CD4-positive, alpha-beta T cell (primary cell): Measurements from ENCODE around the gene INSYN2B. TPM values are rescaled to one million over a fixed set of nuclear protein-coding genes. Genes with fewer than 3 reads are reported as not detected.

Experiments
- ATAC-seq: fragments of 200-7000 bp; cut with Tn5 transposase; one replicate; pipeline ENCODE4 v1.10.0; 2022; ENCODE audit warnings: mild to moderate bottlenecking; ENCODE audit not compliant: poor library complexity
- CTCF ChIA-PET: fragments of 350-600 bp; sonication (Branson Sonifier 250); formaldehyde crosslinking; loops from one replicate; lab custom pipeline; 2021; ENCODE audit warnings: antibody characterized with exemption, inconsistent platforms; lab: Charles Lee
- POLR2A ChIA-PET: fragments of 350-600 bp; sonication (Branson Sonifier 250); formaldehyde crosslinking; loops from one replicate; lab custom pipeline; 2021; ENCODE audit warnings: antibody characterized with exemption, inconsistent platforms; lab: Charles Lee
- DNase-seq, 14 experiments: peaks; one replicate each; pipeline ENCODE4 v3.0.0-alpha.2; 2013 to 2020; ENCODE audit warnings: mixed read lengths in 2 of 14
- H3K27ac ChIP-seq, 2 donors: one replicate each; pipeline versions ENCODE4 v1.5.1 to v1.7.0; 2013; ENCODE audit warnings: low read length in 2 of 2, low read depth in 1 of 2, mild to moderate bottlenecking in 1 of 2
- H3K27me3 ChIP-seq, 2 experiments: 1 replicate in 1 of 2; 2 replicates in 1 of 2; pipeline versions ENCODE4 v1.6.1 to v1.7.0; 2013; ENCODE audit warnings: low read length in 2 of 2, control low read depth in 1 of 2, mild to moderate bottlenecking in 1 of 2, moderate library complexity in 1 of 2; ENCODE audit not compliant: insufficient read depth in 2 of 2, control insufficient read depth in 1 of 2
- H3K36me3 ChIP-seq: one replicate; pipeline ENCODE4 v1.6.1; 2013; ENCODE audit warnings: low read length, control low read depth; ENCODE audit not compliant: insufficient read depth
- H3K4me1 ChIP-seq: one replicate; pipeline ENCODE4 v1.6.1; 2013; ENCODE audit warnings: low read length, control low read depth; ENCODE audit not compliant: insufficient read depth
- H3K4me3 ChIP-seq: one replicate; pipeline ENCODE4 v1.5.1; 2013; ENCODE audit warnings: mild to moderate bottlenecking, low read length, moderate library complexity
- H3K9me3 ChIP-seq, 2 experiments: 1 replicate in 1 of 2; 2 replicates in 1 of 2; pipeline versions ENCODE4 v1.6.1 to v1.7.0; 2013; ENCODE audit warnings: low read length in 2 of 2, mild to moderate bottlenecking in 2 of 2, control low read depth in 1 of 2, moderate library complexity in 1 of 2; ENCODE audit not compliant: control insufficient read depth in 1 of 2, insufficient read depth in 1 of 2
- H3K27ac Mint-ChIP-seq: one replicate; pipeline ENCODE4 v1.8.0; 2020; ENCODE audit warnings: mixed read lengths
- H3K27me3 Mint-ChIP-seq: one replicate; pipeline ENCODE4 v1.8.0; 2021; ENCODE audit warnings: mixed read lengths
- H3K36me3 Mint-ChIP-seq: one replicate; pipeline ENCODE4 v1.8.0; 2021; ENCODE audit warnings: low read depth, mixed read lengths
- H3K4me1 Mint-ChIP-seq: one replicate; pipeline ENCODE4 v1.8.0; 2021; ENCODE audit warnings: low read depth, mixed read lengths
- H3K4me3 Mint-ChIP-seq: one replicate; pipeline ENCODE4 v1.8.0; 2020; ENCODE audit warnings: mild to moderate bottlenecking, mixed read lengths
- H3K9me3 Mint-ChIP-seq: one replicate; pipeline ENCODE4 v1.8.0; 2020; ENCODE audit warnings: mixed read lengths
- intact Hi-C, 2 experiments: fragments of 100-400 bp; cut with DNase I in 1 of 2; cut with micrococcal nuclease in 1 of 2; formaldehyde crosslinking; loops; one replicate each; pipeline versions ENCODE4 v1.15.1 to v1.9.0; 2023 to 2025; cut with DNase I, micrococcal nuclease
- total RNA-seq, 174 experiments: library from RNA in 2 of 174; stranded (reverse) in 2 of 174; gene quantifications; one replicate each; pipeline ENCODE4 v1.2.3 and lab custom pipeline; 2021 to 2026
- TF ChIP-seq, protein P1 (sequence below): fragments of 200-600 bp; IDR thresholded peaks from one replicate; pipeline ENCODE4 v1.8.0; 2022; ENCODE audit warnings: antibody characterized with exemption, mild to moderate bottlenecking

The INSYN2B gene
- total RNA-seq, 2 experiments from 2014 or later: not detected

DNA sequence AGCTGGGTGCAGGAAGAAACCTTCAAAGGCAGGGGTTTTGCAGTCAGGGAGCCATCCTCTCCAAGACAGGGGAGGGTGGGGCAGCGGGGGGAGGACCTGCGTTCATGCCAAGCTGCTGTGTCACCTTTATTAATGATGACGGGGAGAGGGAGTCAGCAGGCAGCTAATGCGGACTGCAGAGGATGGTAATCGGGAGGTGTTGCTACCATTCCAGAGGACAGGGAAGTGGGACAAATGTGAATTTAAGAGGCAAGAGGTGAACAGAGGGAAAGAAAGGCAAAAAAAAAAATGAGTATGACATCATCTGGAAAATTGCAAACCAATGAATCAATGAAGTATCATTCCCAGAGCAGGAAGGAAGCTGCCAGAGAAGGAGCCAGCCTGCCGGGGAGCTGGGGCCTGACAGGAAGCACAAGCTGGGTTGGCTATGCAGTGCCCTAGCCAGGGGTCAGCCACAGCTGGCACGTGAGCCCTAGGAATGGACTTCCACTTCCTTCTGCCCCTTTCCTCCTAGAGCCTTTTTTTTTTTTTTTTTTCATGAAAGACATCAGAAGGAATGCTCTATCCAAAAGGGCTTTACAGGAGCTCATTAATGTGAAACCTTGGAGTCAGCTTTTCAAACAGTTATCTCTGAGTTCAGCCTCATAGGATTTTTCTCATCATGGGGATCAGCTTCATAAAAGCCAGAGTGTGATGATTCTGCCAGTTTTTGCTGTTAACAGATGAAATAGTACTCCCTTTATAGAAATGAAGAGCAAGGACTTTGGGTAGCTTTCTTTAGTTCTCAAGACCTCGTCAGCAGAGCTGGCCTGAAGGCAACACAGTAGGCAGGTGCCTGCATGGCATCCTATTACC lies 9.2 kb downstream of the INSYN2B start:
- POLR2A ChIA-PET: interaction anchor here (0.7 kb wide), 1 partner anchor 55 kb away, joined by 3 read pairs; no protein-coding TSS in a partner anchor
- no peak overlapping the region for H3K27ac ChIP-seq
- no peak overlapping the region for H3K4me3 ChIP-seq
- H3K4me1 ChIP-seq: no peaks in the 10 kb centered on the region
- CTCF ChIA-PET: no interaction called here
- no peak for ATAC-seq
- Mint-ChIP-seq H3K27me3 (no peaks in the 10 kb centered on the region), H3K4me3 (no peak overlapping the region), H3K4me1 (peaks cover 4% of the 10 kb centered on the region), H3K9me3 (no peaks in the 10 kb centered on the region), H3K36me3 (peaks cover 50% of the 10 kb centered on the region), H3K27ac (no peak overlapping the region)
- no peaks in the 10 kb centered on the region for H3K27me3 ChIP-seq
- peaks cover 19% of the 10 kb centered on the region for H3K36me3 ChIP-seq
- TF ChIP-seq, protein P1, sequence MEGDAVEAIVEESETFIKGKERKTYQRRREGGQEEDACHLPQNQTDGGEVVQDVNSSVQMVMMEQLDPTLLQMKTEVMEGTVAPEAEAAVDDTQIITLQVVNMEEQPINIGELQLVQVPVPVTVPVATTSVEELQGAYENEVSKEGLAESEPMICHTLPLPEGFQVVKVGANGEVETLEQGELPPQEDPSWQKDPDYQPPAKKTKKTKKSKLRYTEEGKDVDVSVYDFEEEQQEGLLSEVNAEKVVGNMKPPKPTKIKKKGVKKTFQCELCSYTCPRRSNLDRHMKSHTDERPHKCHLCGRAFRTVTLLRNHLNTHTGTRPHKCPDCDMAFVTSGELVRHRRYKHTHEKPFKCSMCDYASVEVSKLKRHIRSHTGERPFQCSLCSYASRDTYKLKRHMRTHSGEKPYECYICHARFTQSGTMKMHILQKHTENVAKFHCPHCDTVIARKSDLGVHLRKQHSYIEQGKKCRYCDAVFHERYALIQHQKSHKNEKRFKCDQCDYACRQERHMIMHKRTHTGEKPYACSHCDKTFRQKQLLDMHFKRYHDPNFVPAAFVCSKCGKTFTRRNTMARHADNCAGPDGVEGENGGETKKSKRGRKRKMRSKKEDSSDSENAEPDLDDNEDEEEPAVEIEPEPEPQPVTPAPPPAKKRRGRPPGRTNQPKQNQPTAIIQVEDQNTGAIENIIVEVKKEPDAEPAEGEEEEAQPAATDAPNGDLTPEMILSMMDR: no peak
- no peak for DNase-seq
- intact Hi-C loops: no loop called here
- no peaks in the 10 kb centered on the region for H3K9me3 ChIP-seq

DNA sequence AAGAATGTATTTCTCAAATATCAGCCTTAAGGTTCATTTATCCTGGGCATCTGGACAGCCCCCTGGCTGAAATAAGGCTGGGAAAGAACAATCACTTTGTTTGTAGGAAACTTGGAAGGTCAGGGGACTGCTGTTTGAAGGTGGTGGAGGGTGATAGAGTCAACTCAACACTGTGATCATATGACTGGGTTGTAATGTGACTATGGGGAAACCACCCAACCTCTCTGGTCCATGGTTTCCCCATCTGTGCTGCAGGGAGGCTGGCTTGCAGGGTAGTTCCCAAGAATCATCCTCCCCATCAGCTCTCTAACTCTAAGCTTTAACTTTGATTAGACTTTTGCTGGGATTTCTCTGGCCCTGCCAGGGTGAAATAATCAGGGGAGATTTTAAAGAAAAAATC lies 10.0 kb downstream of the INSYN2B start:
- Histone ChIP-seq H3K4me3 (no peak overlapping the region), H3K9me3 (no peaks in the 10 kb centered on the region), H3K4me1 (no peaks in the 10 kb centered on the region), H3K27me3 (no peaks in the 10 kb centered on the region), H3K27ac (no peak overlapping the region), H3K36me3 (peaks cover 19% of the 10 kb centered on the region)
- Mint-ChIP-seq H3K4me1 (peaks cover 4% of the 10 kb centered on the region), H3K36me3 (peaks cover 49% of the 10 kb centered on the region), H3K27ac (peak overlapping the region; percentile 5), H3K9me3 (no peaks in the 10 kb centered on the region), H3K4me3 (no peak overlapping the region), H3K27me3 (no peaks in the 10 kb centered on the region)
- DNase-seq: no peak
- no peak for ATAC-seq
- ChIA-PET POLR2A (no interaction called here), CTCF (no interaction called here)
- TF ChIP-seq, protein P1: no peak
- intact Hi-C loops: no loop called here

DNA sequence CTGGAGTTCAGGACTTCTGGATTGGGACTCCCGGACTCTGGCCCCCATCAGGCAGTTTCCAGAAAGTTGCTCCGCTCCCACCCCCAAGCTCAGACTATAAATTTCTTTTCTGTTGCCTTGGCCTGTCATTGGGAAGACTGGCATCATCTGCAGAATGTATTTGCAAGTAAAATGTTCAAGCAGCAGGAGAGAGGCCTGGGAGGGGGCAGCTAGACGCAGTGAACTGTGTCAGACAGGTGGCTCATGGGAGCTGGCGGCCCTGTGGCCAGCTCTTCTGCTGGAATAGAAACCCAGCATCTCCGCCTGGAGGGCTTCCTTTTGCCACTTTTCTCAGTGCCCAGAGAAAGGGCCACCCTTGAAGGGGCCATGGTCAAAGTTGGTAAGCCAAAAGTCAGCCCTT lies 16.0 kb downstream of the INSYN2B start:
- ChIA-PET CTCF (no interaction called here), POLR2A (no interaction called here)
- ATAC-seq (no peak), DNase-seq (no peak)
- H3K27ac ChIP-seq: no peak overlapping the region
- no peaks in the 10 kb centered on the region for H3K4me1 ChIP-seq
- H3K4me3 Mint-ChIP-seq: no peak overlapping the region
- TF ChIP-seq, protein P1: no peak
- H3K27me3 Mint-ChIP-seq: no peaks in the 10 kb centered on the region
- peaks cover 22% of the 10 kb centered on the region for H3K36me3 Mint-ChIP-seq
- no peak overlapping the region for H3K4me3 ChIP-seq
- peaks cover 16% of the 10 kb centered on the region for H3K36me3 ChIP-seq
- no peaks in the 10 kb centered on the region for H3K27me3 ChIP-seq
- no peaks in the 10 kb centered on the region for H3K9me3 Mint-ChIP-seq
- H3K9me3 ChIP-seq: no peaks in the 10 kb centered on the region
- intact Hi-C loops: no loop called here
- peaks cover under 1% of the 10 kb centered on the region for H3K4me1 Mint-ChIP-seq
- no peak overlapping the region for H3K27ac Mint-ChIP-seq
